GM12874 (cell line): ENCODE measurements around the gene VSIG10.
A peak's percentile ranks its signal among the peaks of the same experiment; 100 is the strongest.

Experiments used
- CTCF ChIP-seq: IDR thresholded peaks from 2 replicates; pipeline ENCODE4 v1.5.1; 2011; ENCODE audit warnings: low read depth, mild to moderate bottlenecking, control low read depth, low read length, moderate library complexity; ENCODE audit not compliant: insufficient read depth

The VSIG10 gene

GRCh38 chr12:118124333-118124874 lies 20.6 kb upstream of the VSIG10 start:
- TF ChIP-seq CTCF: no peak

- no peak for TF ChIP-seq CTCF
Measured at GRCh38 chr12:118122264-118122663, 18.5 kb upstream of the VSIG10 start.

- TF ChIP-seq CTCF: peak; percentile 64
Measured at GRCh38 chr12:118120579-118121363, 17.0 kb upstream of the VSIG10 start.

- TF ChIP-seq CTCF: no peak
Measured at GRCh38 chr12:118119449-118119879, 15.7 kb upstream of the VSIG10 start.

- no peak for TF ChIP-seq CTCF
Measured at GRCh38 chr12:118109088-118109487, 5.3 kb upstream of the VSIG10 start.

- TF ChIP-seq CTCF: no peak
Measured at GRCh38 chr12:118107694-118108093, 3.9 kb upstream of the VSIG10 start.

- TF ChIP-seq CTCF: no peak
Measured at GRCh38 chr12:118107011-118107410, 3.2 kb upstream of the VSIG10 start.
